ENCODE measurements around the gene YWHAB. TPM values are rescaled to one million over a fixed set of nuclear protein-coding genes. Genes with fewer than 3 reads are reported as not detected.

The YWHAB gene
- total RNA-seq, 4 donors from 2014 or later: 139 to 182 (median 164) TPM

GRCh38 chr20:44850272-44850671 is 35.2 kb upstream of the YWHAB start:
- Histone ChIP-seq H3K36me3 (no peaks in the 10 kb centered on the region), H3K9me3 (no peaks in the 10 kb centered on the region), H3K27me3 (no peaks in the 10 kb centered on the region), H3K4me3 (replicated peaks in 1 of 3) (no peak overlapping the region), H3K27ac (no peak overlapping the region), H3K4me1 (no peaks in the 10 kb centered on the region)
- no peak for DNase-seq
- WGBS, 2 donors: 76 to 80% methylated on average over 3 of the region's 3 CpGs
- TF ChIP-seq POLR2A (IDR thresholded peaks at IDR 0.05): no peak
- TF ChIP-seq CTCF (IDR thresholded peaks at IDR 0.05): no peak
- intact Hi-C loops (cut with DNase I): no loop called here

- intact Hi-C loops (cut with DNase I): no loop called here
- TF ChIP-seq CTCF (IDR thresholded peaks at IDR 0.05) (no peak), POLR2A (IDR thresholded peaks at IDR 0.05) (no peak)
- Histone ChIP-seq H3K4me1 (no peaks in the 10 kb centered on the region), H3K4me3 (replicated peaks in 1 of 3) (no peak overlapping the region), H3K27me3 (no peaks in the 10 kb centered on the region), H3K9me3 (no peaks in the 10 kb centered on the region), H3K27ac (no peak overlapping the region), H3K36me3 (no peaks in the 10 kb centered on the region)
- no peak for DNase-seq
- 84 to 97% methylated on average over 1 of the region's 1 CpG for WGBS, 2 donors
Measured at GRCh38 chr20:44850837-44851236, 34.7 kb upstream of the YWHAB start.

- Histone ChIP-seq H3K27me3 (no peaks in the 10 kb centered on the region), H3K4me1 (no peaks in the 10 kb centered on the region), H3K36me3 (no peaks in the 10 kb centered on the region), H3K9me3 (no peaks in the 10 kb centered on the region), H3K27ac (no peak overlapping the region), H3K4me3 (replicated peaks in 1 of 3) (no peak overlapping the region)
- DNase-seq: no peak
- intact Hi-C loops (cut with DNase I): no loop called here
- WGBS, 2 donors: 25 to 40% methylated on average over 3 of the region's 3 CpGs
- TF ChIP-seq POLR2A (IDR thresholded peaks at IDR 0.05) (no peak), CTCF (IDR thresholded peaks at IDR 0.05) (no peak)
Measured at GRCh38 chr20:44851545-44851944, 34.0 kb upstream of the YWHAB start.

GRCh38 chr20:44856442-44856841 is 29.1 kb upstream of the YWHAB start:
- no peaks in the 10 kb centered on the region for H3K9me3 ChIP-seq
- H3K4me1 ChIP-seq: peaks cover 0 to 4% of the 10 kb centered on the region in 2 donors
- no peak for TF ChIP-seq POLR2A (IDR thresholded peaks at IDR 0.05)
- TF ChIP-seq CTCF (IDR thresholded peaks at IDR 0.05): no peak
- no peaks in the 10 kb centered on the region for H3K27me3 ChIP-seq
- H3K4me3 ChIP-seq (replicated peaks in 1 of 3): no peak overlapping the region
- intact Hi-C loops (cut with DNase I): no loop called here
- no peak for DNase-seq
- H3K36me3 ChIP-seq: no peaks in the 10 kb centered on the region
- H3K27ac ChIP-seq: no peak overlapping the region
- WGBS, 2 donors: 81 to 84% methylated on average over 2 of the region's 2 CpGs

GRCh38 chr20:44856856-44857448 is 28.6 kb upstream of the YWHAB start:
- H3K4me3 ChIP-seq (replicated peaks in 1 of 3): no peak overlapping the region
- H3K36me3 ChIP-seq: no peaks in the 10 kb centered on the region
- 84 to 85% methylated on average over 6 of the region's 6 CpGs for WGBS, 2 donors
- peaks cover 2 to 8% of the 10 kb centered on the region in 2 donors for H3K4me1 ChIP-seq
- no peak for TF ChIP-seq CTCF (IDR thresholded peaks at IDR 0.05)
- TF ChIP-seq POLR2A (IDR thresholded peaks at IDR 0.05): no peak
- no peaks in the 10 kb centered on the region for H3K27me3 ChIP-seq
- no peaks in the 10 kb centered on the region for H3K9me3 ChIP-seq
- DNase-seq: no peak
- H3K27ac ChIP-seq: no peak overlapping the region
- intact Hi-C loops (cut with DNase I): no loop called here
